ENCODE results near the gene UTP4.
"Not testable (repeated sequence)": the region's sequence is repeated elsewhere in the genome, so short reads cannot be mapped to it uniquely, and the experiment has no call there.

The UTP4 gene

DNA sequence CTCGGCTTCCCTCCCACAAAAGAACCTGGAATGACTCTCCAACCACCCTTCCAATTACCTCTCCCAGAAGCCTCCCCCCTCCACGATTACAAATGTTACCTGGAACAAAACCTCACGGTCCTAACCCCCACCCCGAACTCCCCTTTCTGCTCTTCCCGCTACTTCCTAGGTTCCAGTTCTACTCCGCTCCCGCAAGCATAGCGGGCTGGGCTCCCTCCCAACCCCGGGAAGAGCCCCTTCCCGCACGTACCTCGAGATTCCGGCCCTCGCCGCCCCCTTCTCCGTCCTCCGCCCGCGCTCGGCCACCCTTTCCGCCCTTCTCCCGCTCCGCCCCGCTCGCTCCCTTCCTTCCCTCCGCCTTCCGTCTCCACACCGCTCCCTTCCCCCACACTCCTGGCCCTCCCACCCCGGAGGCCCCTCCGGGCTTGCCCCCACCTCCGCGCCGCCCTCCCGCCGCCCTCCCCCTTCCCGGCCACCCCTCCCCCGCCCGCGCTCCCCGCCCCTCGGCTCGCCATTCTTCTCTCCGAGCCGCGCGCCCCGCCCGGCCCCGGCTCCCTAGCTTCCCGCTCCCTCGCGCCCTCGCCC, 518 bp upstream of the UTP4 start:
- DNase-seq, result peak; percentile 69

DNA sequence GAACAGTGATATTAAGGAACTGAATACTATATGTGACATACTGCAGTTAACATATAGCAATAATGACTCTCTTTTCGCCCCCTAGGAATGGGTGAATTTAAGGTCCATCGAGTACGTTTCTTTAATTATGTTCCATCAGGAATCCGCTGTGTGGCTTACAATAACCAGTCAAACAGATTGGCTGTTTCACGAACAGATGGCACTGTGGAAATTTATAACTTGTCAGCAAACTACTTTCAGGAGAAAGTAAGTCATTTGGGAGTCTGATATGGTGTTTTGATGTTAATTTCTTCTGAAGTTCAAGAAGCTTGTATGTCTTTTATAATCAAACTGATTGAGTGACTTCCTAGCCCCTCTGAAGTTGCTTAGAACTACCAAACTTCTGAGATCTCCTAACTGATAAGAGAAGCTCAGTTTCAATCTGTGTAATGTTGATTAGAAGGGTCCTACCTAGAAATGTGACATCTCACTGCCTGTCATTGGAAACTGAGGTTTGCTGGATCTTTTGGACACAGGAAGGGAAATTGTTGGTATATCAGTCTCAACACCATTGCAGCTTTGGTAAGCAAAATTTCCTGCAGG, 1.0 kb downstream of the UTP4 start:
- DNase-seq, result no peak

DNA sequence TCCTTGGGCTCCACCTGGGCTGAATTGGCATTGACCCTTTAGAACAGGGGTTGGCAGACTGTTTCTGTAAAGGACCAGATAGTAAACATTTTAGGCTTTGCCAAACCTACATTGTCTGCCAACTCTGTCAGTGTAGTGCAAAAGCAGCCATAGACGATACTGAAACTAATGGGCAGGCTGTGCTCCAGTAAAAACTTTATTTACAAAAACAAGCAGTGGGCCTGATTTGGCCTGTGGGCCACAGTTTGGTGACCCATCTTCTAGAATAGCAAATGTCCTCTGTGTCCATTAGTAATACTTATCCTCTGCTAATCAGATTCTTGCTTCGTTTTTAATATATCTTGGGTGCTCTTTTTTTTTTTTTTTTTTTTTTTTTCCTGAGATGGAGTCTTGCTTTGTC, 6.2 kb downstream of the UTP4 start:
- DNase-seq, result no peak

DNA sequence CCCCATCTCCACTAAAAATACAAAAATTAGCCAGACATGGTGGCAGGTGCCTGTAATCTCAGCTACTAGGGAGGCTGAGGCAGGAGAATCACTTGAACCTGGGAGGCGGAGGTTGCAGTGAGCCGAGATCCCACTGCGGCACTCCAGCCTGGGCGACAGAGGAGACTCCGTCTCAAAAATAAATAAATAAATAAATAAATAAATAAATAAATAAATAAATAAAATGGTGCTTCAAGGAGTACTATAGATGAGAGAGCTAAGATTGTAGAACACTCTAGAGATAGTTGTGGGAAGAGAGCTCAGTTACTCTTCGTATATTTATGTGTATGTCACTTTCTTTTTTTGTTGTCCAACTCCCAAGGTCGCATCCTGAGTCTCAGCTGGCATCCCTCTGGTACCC, 7.0 kb downstream of the UTP4 start:
- DNase-seq, result not testable (repeated sequence)

DNA sequence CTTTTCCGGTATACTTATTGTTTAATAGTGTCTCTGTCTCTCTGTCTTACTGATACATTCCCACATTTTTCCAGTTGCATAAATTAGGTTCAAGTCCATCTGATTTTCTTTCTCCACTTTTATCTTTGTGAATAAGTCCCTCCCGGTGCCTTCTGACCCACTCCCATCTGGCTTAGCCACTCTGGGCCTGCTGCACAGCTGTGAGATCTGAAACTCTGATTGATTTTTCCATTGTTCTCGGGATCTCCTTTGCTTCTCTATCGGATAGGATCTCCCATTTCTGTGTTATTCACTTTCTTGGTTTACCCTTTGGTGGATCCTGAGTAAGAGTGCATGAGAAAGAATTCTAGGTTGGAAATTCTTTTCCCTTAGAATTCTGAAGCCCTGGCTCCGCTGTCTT, 8.6 kb downstream of the UTP4 start:
- DNase-seq, result no peak

DNA sequence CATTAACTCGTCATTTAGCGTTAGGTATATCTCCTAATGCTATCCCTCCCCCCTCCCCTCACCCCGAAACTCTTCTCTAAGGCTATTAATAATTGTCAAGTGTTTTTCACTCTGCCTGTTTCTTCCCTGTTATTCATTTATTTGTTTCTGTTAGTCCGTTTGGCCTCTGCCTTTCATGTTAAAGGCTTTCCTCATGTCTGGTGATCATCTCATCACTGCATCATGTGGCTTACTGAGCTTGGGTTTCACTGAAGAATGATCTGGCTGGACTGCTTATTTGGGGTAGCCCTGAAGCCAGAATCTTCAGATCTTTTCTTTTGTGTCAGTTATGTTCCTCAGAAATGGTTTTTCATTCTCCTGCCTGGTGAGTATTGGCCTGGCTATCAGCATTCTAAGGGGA, 9.5 kb downstream of the UTP4 start:
- DNase-seq, result no peak

DNA sequence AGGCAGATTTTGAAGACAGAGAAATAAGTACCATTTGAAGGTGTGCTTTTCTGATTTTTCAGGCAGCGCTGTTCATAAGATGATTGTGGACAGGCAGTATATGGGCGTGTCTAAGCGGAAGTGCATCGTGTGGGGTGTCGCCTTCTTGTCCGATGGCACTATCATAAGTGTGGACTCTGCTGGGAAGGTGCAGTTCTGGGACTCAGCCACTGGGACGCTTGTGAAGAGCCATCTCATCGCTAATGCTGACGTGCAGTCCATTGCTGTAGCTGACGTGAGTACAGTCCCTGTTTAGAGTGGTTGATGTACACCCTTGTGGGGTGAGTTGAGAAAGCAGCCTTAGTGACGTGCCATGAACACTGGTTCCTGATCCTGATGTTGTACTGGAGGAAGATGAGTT, 10.7 kb downstream of the UTP4 start:
- no peak for DNase-seq

DNA sequence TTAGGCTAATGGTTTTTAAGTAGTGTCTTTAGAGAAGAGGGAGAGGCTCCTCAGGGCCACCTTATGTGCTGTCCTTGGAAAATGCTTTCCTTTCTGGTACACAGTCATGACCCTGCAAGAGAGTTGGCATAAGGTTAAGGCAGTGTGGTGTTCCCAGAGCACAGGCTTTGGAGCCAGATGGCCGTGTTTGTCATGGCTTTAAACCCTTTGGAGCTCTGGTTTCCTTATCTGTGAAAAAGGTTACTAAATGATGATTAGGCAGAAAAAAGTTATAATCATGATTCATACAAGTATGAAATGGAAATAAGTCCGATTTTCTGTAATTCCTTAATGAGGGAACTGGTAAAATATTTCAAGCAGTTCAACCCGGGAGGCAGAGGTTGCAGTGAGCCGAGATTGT, 13.2 kb downstream of the UTP4 start:
- DNase-seq, result no peak

DNA sequence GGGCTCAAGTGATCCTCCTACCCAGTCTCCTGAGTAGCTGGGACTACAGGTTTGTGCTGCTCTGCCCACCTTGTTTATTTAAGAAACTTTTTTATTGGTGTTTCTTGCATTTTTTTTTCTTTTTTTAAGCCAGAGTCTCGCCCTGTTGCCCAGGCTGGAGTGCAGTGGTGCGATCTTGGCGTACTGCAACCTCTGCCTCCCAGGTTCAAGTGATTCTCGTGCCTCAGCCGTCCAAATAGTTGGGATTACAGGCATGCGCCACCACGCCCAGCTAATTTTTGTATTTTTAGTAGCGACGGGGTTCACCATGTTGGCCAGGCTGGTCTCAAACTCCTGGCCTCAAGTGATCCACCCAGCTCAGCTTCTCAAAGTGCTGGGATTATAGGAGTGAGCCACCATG, 17.2 kb downstream of the UTP4 start:
- not testable (repeated sequence) for DNase-seq

DNA sequence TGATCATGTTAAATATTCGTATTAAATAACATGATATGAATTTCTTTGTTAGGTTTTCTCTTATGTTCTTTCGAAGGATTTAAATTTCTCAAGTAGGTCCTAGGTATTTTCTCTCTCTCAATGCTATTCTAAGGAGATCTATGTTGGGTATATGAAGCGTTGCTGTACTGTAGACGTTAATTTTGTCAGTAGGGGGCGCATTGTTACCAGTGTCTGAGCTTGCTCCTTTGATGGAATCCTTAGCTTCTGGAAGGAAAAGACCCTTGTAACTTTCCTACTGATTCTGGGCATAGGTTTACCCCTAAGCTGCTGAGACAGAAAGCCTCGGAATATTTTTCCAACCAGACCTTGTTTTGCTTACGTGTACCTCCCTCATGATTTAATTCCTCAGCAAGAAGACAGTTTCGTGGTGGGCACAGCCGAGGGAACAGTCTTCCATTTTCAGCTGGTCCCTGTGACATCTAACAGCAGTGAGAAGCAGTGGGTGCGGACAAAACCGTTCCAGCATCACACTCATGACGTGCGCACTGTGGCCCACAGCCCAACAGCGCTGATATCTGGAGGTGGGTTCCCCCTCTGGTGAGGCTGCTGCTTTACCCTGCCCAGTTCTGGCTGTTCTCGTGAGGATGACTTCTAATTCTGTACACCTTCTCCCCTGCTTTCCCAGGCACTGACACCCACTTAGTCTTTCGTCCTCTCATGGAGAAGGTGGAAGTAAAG, 17.9 kb downstream of the UTP4 start:
- DNase-seq, result peak; percentile 49

DNA sequence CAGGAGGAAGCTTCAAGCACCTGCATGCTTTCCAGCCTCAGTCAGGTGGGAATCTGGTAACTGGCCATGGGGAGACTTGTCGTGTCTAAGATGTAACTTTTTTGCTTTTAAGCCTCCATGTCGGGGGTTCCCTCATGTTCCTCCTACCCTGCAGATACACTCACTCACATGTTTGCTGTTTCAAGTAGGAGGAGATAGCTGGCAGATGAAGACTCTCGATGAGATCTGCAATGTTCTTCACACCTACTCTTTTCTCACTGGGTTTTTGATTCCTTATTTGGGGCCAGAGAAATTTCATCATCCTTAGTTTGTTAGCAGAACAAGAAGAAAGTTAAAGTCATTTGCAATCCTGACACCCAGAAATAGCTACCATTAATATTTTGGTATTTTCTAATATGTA, 24.7 kb downstream of the UTP4 start:
- no peak for DNase-seq

DNA sequence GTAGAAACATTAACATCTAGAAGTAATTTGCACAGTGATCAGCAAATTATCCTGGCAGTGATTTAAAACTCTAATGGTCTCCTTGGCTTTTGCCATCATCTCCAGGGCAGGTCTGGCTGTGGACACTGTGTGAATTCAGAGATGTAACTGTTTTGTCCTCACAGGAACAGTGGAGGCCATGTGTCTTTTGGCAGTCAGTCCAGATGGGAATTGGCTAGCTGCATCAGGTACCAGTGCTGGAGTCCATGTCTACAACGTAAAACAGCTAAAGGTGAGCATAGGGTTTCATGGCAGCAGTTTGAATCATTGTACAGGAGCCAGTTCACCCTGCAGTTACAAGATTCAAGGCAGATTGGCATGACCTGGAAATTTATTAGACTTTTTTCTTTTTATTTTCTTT, 27.7 kb downstream of the UTP4 start:
- DNase-seq, result no peak

DNA sequence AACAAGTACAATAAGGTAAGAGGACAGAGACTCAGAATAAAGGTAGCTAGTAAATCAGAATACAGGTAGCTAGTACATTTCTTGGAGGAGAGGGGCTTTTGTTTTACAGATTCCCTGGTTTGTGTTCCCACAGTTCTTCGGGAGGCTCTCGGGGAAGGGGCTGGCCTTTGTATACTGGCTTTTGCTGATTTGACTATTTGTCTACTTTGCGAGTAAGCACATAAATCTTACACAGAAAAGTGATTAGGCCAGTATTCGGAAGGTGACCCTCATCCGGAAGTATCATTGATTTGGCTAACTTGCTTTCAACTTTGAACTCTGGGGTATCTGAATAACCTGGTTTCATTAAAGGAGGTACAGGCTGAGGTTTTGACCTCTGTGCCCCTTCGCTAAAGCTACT, 33.1 kb downstream of the UTP4 start:
- DNase-seq, result no peak

DNA sequence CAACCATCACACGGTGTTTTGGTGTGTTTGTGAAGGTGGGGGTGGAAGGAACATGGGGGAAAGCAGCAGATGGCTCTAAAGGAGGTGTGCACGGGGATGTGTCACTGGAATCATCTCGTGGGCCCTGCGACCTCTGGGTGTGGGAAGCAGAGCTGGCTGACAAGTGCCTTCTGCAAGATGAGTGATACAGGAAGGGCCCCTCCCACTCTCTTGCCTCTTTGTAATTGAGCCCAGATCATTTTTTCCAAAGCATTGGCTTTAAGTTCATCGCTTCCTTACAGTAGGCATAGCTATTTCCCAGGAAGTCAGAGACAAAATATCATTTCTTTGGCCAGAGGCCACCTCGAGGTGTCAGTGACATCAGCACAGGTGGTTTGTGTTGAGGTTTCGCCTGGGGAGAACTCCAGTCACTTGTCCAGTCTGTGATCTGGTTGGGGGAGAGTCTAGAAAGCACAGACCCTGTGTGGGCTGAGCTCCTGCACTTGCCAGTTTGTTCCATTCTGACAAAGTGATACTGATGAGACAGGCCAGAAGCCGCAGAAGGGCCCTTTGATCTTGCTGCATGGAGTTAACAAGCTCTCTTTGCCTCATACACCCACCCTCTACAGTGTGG, 33.9 kb downstream of the UTP4 start:
- no peak for DNase-seq

DNA sequence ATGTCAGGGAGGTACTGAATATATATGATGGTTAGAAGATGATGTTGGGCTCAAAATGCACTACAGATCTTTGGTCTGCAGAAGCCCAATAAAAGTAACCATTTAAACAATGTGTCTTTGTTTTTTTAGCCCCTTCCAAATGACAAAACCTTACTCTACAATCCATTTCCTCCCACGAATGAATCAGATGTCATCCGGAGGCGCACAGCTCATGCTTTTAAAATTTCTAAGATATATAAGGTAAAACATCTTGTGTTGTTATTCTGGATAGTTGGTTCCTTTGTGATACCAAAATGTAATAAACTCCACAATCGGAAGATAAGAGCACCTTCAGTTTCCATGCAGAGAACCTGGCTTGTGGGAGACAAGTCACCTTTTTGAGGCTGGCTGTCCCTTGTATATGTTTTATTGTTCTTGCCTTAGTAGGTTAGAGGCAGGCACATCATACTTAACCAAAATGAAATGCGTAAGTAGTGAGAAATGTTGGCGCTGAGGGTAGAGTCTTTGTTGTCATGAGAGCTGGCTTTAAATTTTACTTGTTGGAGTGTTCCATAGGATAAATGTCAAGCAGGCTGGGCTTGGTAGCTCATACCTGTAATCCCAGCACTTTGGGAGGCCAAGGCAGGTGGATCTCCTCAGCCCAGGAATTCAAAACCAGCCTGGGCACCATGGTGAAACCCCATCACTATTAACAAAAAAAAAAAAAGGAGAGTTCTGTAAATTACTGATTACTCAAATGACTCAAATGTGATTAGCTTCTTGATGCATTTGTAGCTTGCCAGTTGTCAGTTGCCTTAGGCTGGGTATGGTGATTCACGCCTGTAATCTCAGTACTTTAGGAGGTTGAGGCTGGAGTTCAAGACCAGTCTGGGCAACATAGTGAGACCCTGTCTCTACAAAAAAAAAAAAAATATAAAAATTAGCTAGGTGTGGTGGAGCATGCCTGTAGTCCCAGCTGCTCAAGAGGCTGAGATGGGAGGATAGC, 34.8 kb downstream of the UTP4 start:
- no peak for DNase-seq

DNA sequence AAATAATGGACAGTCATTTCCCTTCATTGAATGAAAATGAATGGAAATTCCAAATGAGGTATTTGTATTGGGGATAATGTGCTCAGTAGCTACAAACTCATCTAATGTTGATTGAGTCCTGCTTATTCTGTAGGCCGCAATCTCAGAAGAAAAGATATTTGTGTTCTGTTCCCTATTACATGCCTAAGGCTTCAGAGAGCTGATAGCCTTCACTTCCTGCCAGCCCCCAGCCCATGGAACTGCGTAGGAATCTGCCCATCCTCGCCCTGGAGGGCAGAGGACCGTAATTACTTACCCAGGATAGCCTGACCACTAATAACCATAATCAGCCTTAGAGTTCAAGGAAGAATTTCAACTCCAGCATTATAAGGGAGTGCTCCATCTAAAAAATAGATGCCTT, 36.6 kb downstream of the UTP4 start:
- no peak for DNase-seq

DNA sequence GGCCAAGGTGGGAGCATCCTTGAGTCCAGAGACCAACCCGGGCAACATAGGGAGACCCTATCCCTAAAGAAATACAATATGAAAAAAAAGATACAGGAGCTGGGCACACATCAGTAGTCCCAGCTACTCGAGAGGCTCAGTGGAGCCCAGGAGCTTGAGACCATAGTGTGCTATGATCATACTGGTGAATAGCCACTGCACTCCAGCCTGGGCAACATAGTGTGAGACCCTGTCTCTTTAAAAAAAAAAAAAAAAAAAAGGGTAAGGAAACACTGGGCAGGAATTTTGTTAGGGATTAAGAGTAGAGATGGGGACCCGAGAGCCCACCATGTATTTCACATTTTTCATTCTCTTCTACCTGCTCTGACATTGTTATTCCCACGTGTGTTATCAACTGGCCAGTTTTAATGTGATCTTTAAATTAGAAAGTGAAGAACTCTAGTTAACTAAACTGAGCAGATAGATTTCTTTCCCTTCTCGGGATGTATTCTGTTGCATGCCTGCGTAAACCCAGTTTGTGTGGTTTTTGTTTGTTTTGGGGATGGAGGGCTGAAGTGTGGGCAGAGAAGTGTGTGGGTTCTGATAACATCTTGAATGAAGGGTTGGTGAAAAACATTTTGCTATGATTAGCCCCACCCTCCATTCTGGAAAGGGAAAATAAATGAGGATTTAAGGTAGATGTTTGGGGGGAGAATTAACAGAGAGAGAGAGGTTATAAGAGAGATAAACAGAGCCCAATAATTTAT, 37.3 kb downstream of the UTP4 start:
- no peak for DNase-seq

DNA sequence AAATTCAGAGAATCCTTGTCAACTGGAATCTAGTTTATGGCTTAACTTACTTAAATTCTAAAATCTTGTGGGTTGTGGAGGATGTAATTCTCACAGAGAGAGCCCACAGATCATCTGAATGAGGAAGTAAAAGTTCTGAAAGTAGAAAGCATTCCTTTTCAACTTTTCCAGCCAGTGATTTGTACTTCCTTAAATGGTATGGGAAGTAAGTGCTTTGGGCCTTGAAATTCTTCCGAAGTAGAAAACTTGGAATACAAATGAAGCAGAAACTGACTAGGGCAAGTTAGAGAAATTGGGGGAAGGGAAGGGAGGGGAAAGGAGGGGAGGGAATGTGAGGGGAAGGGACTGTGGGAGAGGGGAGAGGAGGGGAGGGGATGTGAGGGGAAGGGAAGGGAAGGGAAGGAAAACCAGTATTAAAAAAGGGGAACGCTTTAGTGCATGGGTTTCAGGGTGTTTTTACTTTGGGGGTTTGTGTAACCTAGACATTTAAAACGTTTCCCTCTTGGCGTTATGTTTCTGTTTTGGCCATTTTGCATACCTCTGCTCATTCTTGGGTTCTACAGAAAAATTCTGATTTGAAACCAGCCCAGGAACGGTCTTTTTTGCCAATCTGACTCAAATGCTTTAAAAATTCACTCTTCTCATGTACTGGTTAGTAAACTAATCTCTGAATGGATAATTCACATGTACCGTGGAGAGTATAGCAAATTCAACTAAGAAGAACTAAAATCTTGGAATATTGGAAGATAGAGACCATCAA, 39.1 kb downstream of the UTP4 start:
- DNase-seq, result no peak

DNA sequence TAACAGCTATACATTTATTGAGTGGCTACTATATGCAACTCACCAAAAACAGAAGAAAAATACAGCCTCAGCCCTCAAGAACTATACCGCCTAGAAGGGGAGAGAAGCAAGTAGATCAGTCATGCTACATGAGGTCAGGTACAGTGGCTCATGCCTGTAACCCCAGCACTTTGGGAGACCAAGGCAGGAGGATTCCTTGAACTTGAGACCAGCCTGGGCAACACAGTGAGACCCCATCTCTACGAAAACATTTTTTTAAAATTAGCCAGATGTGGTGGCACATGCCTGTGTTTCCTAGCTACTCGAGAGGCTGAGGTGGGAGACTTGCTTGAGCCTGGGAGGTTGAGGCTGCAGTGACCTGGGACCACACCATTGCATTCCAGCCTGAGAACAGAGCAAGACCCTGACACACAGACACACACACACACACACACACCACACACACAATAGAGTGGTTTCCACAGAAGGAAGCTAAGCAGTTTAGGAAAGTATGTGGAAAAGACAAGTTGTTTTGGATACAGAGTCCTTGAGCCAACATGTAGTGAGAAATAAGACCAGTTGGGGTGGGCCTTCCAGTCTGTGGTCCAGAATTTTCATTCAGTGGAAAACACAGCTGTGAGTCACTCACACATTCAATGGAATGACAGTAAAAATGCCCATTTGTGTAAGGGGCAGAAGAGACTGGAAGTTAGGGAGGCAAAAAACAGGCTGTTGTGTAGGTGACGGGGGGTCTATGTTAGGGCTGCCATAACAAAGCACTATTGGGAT, 43.8 kb downstream of the UTP4 start:
- DNase-seq, result no peak

DNA sequence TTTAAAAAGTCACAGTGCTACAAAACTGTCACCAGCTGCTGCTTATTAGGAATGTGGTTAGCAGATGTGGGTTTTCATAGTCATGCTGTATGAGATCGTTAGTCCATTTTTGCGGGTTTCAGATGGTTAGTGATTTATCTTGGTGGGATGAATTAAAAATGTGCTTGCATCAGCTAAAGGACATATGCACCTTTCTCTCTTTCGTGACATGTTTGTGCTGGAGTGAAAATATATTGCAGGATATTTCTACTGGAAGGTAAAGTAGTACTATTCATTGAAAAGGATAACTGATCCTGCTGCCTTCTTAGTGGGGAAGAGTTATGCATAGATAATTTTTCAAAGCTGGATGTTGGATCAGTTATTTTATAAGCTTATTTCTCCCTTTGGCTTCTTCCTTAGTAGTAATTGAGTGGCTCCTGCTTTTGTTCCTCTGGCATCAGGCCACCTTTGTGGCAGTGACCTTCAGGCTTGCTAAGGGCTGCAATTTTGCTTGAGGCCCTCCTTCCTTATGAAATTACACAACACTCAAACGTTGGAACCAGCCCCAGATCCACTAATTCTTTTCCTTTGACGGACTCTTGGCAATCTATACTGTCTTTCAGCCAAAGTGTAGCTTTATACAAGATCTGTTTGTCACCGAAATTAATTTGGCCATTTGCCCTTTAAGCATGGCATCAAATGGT, 47.0 kb downstream of the UTP4 start:
- DNase-seq, result no peak
